ENCODE measurements around the gene ZNF816.
"Not testable (repeated sequence)": the region's sequence is repeated elsewhere in the genome, so short reads cannot be mapped to it uniquely, and the experiment has no call there.

The ZNF816 gene

DNA sequence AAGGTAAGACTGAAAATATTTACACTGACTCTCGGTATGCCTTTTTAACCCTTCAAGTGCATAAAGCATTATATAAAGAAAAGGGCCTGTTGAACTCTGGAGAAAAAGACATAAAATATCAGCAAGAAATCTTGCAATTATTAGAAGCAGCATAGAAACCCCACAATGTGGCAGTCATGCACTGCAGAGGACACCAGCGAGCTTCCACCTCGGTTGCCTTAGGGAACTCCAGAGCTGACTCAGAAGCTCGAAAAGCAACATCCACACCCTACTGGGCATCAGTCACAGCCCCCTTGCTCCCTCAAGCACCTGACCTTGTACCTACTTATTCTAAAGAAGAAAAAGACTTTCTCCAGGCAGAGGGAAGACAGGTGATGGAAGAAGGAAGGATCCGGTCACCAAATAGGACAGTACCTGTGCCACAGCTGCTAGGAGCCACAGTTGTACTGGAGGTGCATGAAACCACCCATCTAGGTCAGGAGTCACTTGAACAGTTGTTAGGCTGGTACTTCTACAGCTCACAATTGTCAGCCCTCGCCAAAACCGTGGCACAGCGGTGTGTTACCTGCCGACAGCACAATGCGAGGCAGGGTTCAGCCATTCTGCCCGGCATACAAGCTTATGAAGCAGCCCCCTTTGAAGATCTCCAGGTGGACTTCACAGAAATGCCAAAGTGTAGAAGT lies 2.9 kb downstream of the ZNF816 start:
- DNase-seq: no peak

DNA sequence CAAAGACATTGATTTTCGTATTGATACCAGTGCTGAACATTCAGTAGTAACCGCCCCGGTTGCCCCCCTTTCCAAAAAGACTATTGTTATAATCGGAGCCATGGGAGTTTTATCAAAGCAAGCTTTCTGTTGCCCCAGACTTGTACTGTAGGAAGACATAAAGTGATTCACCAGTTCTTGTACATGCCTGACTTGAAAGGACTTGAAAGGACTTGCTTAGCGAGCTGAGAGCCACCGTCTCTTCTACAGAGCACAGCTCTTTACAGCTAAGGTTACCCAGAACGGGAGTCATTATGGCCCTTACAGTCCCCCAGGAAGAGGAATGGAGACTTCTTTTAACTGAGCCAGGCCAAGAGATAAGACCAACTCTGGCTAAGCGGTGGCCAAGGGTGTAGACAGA lies 5.1 kb downstream of the ZNF816 start:
- DNase-seq: no peak

DNA sequence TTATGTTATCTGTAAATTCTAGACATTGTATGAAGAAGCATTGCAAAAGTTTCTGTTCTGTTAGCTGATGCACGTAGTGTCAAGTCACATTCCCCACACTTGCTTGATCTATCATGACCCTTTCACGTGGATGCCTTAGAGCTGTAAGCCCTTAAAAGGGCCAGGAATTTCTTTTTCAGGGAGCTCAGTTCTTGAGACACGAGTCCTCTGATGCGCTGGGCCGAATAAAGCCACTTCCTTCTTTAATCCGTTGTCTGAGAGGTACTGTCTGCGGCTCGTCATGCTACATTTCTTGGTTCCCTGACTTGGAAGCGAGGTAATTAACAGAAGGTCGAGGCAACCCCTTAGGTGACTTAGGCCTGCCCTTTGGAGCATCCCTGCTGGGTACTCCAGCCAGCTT lies 5.8 kb downstream of the ZNF816 start:
- no peak for DNase-seq

DNA sequence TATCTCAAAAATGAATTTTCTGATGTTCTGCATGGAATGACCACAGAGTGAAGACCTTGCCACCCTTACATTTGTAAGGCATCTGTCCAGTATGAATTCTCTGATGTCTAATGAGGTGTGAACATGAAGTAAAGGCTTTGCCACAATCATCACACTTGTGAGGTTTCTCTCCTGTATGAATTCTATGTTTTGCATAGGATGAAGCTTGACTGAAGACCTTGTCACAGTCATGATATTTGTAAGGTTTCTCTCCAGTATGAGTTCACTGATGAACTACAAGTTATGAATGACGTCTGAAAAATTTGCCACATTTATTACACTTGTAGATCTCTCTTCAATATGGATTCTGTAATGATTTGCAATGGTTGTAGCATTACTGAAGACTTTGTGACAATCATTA lies 13.3 kb downstream of the ZNF816 start:
- DNase-seq: no peak

DNA sequence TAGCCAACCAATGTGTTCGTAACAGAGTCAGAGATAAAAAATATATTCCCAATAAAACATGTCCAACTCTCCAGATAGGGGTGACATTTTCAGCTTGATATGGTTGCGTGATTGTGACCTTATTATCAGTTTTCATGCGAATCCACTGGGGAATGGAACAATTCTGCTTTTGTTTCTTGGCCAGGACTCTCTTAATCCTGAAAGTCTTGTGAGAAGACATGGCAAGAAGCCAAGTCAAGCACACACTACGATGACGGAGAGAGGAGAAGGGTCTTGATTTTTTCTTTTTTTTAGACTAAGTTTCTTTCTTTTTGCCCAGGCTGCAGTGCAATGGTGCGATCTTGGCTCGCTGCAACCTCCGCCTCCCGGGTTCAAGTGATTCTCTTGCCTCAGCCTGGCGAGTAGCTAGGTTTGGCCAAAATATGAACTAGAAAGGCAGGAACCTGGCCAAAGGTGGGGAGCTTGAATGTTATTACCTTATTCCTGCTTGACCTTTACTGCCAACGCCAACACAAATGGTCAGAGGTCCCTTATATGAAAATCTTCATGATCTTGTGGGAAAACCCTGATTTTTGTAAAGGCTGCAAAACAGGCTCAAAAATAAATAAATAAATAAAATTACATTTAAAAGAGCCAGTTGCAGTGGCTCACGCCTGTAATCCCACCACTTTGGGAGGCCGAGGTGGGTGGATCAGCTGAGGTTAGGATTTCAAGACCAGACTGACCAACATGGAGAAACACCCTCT lies 14.5 kb downstream of the ZNF816 start:
- DNase-seq: no peak

DNA sequence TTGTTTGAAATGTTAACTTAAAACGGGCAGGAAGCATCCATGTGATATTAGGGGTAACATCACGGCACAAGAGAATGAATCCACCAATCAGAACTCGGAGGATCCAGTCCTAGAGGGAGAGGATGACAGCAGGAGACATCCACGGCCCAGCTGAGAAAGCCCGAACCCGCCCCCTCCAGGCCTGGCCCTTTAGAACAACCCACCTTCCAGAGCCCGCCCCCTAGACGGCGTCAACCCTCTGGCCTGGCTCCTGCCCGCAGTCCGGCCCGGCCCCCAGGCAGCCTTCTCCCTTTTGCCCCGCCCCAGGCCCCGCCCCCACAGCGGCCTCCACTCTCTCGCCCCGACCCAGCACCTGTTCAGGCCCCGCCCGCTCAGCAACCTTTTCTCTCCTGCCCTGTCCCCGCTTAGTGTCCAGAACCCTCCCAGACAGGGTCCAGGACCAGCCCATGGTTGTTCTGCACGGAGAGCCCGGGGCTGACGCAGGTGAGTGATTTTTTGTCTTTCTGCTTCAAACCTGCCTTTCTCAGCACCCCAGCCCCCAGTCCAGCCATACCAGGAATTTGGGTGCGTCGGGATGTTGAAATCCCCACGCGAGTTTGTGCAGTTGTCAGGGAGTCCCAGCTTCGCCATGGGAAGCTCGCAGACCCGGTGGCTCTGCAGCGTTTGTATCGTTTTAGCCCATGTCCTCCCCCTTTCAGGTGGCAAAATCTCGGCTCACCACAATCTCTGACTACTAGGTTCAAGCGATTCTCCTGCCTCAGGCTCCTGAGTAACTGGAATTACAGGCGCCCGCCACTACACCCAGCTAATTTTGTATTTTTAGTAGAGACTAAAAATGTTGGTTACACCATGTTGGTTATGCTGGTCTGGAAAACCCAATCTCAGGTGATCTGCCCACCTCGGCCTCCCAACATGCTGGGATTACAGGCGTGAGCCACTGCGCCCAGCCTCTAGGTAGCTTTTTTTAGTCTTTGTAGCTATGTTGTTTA lies 16.1 kb downstream of the ZNF816 start:
- DNase-seq: peak; percentile 46

DNA sequence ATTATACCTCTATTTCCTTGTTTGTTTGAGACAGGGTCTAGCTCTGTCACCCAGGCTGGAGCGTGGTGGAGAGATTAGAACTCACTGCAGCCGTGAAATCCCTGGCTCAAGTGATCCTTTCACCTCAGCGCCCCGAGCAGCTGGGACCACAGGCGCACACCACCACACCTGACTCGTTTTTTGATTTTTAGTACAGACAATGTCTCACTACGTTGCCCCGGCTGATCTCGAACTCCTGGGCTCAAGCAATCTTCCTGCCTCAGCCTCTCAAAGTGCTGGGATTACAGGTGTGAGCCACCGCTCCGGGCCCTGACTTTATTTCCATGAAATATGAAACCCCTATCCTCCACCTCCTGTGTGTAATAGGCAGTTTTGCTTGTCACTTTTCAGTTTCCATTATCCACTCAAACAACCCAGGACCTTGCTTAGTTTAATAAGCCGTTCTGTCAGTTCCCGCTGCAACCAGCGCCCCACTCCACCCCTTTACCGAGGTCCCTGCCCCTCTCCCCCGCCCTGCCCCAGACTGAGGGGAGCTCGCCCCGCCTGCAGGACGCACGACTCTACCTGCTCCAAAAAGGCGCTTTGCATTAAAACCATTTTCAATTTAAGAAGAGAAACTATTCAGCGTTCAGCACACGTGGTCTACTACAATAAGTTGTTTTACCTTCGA lies 16.9 kb downstream of the ZNF816 start:
- no peak for DNase-seq

DNA sequence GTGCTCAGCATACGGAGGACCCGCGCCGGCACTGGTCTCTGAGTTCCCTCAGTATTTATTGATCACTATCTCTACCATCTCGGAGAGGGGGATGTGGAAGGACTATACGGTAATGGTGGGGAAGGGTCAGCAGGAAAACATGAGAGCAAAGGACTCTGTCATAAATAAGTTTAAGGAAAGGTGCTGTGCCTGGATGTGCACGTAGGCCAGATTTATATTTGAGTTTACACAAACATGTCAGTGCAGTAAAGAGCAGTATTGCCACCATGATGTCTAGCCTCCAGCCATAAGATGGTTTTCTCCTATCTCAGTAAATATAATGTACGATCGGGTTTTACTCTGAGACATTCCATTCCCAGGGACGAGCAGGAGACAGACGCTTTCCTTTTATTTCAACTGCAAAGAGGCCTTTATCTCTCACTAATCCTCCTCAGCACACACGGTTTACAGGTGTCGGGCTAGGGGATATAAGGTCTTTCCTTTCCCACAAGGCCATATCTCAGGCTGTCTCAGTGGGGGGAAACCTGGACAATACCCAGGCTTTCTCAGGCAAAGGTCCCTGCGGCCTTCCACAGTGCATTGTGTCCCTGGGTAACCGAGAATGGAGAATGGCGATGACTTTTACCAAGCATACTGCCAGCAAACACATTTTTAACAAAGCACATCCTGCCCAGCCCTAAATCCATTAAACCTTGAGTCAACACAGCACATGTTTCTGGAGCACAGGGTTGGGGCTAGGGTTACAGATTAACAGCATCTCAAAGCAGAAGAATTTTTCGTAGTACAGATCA lies 17.8 kb downstream of the ZNF816 start:
- not testable (repeated sequence) for DNase-seq

DNA sequence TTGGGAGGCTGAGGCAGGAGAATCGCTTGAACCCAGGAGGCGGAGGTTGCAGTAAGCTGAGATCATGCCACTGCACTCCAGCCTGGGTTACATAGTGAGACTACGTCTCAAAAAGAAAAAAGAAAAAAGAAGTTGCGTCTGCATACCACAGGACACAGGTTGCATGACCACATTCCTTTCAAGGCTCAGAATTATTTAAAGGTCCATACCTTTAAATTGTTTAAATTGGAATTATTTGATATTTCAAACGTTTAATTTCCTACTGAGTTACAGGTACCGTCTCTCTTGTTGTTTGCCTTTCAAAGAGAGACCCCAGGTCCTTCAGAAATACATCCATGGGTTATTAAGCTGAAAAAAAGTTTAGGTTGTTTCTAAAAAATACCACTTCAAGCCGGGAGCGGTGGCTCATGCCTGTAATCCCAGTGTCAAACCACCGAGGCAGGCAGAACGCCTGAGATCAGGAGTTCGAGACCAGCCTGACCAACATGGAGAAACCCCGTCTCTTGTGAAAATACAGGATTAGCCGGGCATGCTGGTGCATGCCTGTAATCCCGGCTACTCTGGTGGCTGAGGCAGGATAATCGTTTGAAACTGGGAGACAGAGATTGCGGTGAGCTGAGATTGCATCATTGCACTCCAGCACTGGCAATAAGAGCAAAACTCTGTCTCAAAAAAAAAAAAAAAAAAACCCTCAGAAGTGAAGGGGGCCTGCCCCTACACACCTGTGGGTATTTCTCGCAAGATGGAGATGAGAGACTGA lies 18.6 kb downstream of the ZNF816 start:
- no peak for DNase-seq

DNA sequence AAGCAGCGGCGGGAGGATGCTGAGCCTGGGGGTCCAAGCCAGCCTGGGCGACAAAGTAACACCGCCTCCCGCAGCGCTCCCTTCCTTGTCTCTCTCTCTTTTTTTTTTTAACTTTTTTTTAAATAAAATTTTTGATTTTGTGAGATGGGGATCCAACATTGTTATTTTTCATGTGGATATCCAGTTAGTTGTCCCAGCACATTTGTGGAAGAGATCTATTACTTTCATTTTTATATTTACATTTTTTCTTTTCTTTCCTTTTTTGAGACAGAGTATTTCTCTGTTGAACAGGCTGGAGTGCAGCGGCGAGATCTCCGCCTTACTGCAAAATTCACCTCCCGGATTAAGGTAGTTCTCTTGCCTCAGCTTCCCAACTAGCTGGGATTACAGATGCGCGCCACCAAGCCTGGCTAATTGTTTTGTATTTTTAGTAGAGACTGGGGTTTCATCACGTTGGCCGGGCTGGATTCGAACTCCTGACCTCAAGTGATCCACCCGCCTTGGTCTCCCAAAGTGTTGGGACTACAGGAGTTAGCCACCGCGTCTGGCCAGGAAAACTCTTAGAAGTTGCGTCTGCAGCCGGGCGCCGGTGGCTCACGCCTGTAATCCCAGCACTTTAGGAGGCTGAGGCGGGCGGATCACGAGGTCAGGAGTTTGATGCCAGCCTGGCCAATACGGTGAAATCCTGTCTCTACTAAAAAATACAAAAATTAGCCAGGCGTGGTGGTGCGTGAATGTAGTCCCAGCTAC lies 19.4 kb downstream of the ZNF816 start:
- no peak for DNase-seq

DNA sequence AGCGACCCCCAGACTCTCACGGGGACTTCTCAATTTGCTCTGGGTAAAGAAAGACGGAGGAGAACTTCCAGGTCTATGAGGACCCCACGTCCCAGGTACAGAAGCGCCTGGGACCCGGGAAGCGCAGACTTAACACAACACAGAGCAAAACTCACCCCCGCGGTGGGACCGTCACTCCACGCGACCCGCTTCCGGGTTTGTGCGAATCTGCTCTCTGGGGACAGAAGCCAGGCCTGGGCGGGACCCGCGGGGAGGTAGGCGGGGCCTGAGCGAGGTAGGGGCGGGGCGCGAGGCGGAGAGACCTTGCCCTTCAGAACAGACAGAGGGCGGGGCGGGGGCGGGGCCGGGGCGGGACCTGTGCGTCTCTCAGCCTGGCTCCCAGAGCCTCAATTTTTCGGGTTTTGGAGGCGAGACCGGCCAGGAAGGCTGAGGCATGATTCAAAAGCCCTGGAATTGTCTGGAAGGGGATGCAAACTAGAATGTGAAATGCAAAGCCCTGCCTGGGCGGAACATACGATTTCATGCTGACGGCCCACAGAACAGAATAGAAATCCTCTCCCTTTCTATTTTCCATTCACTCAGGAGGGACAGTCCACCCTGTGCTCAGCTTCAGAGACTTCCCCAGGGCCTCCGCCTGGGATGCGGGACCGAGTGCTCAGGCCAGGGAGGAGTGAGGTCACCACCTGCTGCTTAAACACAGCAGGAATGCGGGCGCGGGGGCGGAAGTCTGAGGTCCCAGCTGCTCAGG lies 20.1 kb downstream of the ZNF816 start:
- DNase-seq: peak; percentile 95

DNA sequence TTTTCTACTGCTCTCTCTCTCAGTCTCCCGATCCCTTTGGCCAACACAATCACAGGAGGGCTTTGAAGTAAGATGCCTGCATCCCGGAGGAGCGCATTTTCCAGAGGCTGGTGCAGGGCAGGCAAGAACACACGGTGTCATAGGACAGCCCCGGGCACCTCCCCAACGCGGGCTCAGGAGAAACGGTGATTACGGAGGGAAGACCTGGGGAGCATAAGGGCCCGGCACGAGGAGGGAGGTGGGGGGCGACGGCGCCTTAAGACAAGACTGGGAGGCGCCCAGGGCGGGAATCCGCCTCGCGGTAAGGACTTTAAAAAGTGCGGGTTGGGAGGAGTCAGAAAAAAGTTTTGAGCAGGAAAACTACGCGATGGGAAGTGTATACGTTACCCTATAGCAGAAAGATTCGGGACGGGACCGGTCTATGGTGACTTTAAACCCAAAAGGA lies 20.7 kb downstream of the ZNF816 start:
- peak; percentile 60 for DNase-seq

DNA sequence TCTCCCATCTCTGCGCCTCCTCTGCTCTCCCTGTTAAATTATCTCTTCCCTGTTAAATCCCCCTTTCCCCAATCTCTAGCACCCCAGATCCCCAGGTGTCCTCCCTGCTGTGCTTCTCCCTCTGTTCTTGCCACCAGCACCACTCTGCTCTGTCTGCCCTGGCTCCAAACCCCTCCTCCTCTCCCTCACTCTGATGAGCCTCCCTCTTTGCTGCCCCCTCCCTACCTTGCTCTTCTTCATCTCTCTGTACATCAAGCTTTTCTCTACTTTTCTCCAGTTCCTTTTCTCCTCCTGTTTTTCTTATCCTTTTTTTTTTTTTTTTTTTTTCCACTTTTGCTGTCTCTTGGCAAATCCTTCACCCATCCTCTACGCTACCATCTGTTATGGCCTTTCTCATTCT lies 21.2 kb downstream of the ZNF816 start:
- DNase-seq: not testable (repeated sequence)

DNA sequence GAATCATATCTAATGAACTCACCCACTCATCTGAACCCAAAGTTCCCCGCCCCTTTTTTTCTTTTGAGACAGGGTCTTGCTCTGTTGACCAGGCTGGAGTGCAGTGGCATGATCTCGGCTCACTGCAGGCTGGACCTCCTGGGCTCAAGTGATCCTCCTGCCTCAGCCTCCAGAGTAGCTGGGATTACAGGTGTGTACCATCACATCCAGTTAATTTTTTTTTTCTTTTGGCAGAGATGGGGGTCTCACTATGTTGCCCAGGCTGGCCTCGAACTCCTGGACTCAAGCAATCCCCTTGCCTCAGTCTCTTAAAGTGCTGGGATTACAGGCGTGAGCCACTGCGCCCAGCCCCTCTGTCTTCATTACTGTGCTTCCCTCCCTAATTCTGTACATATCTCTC lies 21.8 kb downstream of the ZNF816 start:
- DNase-seq: not testable (repeated sequence)

DNA sequence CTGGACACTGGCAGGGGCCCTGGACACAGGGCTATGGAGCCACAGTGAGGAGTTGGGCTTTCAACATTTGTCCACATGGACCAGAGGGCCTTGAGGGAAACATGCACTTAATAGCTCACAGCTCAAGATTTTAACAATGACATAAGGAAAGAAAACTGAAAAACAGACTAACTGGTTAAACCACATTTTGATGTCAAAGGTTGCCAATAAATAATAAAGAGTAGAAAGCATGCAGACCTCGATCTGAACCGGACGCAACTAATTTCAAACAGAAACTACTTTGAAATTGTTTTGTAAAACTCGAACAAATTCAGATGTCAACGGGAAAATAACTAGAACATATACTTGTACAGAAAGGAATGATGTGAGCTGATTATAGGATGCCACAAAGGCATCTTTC lies 23.9 kb downstream of the ZNF816 start:
- no peak for DNase-seq

DNA sequence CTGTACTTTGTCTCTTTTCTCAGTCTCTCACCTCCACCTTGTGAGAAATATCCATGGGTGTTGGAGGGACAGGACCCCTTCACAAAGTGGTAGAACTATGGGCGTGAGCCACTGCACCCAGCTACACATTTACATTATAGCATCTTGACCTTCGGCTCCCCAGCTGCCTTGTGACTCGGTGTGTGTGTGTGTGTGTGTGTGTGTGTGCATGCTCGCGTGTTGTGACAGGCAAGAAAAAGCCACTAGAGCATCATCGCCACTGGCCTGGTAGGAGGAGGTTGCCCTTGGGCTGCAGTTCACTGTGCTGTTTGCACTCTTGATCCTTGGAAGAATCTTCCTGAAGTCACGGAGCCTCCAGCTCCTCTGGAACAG lies 25.7 kb downstream of the ZNF816 start:
- DNase-seq: no peak

DNA sequence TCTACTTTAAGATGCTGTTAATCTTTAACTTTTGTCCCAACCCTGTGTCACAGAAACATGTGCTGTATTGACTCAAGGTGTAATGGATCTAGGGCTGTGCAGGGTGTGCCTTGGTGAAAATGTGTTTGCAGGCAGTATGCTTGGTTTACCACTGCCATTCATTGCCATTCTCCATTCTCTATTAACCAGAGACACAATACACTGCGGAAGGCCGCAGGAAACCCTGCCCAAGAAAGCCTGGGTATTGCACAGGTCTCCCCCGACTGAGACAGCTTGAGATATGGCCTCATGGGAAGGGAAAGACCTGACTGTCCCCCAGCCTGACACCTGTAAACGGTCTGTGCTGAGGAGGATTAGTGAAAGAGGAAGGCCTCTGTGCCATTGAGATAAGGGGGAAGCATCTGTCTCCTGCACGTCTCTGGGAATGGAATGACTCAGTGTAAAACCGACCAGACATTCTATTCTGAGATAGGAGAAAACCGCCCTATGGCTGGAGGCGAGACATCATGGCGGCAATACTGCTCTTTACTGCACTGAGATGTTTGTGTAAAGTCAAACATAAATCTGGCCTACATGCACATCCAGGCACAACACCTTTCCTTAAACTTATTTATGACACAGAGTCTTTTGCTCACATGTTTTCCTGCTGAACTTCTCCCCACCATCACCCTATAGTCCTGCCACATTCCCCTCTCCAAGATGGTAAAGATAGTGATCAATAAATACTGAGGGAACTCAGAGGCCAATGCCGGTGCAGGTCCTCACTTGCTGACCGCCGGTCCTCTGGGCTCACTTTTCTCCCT lies 26.3 kb downstream of the ZNF816 start:
- DNase-seq: no peak

DNA sequence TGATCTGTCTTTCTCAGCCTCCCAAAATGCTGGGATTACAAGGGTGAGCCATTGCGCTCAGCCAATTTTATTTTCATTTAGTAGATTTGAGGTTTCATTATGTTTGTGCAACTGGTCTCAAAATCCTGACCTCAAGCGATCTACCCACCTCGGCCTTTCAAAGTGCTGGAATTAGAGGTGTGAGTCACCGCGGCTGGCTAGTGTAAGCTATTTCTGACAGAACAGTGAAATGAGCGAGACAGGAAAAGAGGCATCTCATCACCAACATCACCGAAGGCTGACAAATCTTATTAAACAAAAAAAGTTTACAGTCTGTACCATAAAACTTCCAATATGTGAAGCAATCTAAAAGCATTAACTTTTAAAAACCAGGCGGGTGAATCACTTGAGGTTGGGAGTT lies 27.2 kb downstream of the ZNF816 start:
- DNase-seq: no peak

DNA sequence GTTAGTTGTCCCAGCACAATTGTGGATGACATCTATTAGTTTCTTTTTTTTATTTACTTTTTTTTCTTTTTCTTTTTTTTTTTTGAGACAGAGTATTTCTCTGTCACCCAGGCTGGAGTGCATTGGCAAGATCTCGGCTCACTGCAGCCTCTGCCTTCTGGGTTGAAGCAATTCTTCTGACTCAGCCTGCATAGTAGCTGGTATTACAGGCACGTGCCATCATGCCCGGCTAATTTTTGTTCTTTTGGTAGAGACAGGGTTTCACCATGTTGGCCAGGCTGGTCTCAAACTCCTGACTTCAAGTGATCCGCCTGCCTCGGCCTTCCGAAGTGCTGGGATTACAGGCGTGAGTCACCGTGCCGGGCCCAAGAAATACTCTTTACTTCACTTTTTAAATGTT lies 38.0 kb downstream of the ZNF816 start:
- not testable (repeated sequence) for DNase-seq
